Activated naive CD4-positive, alpha-beta T cell treated with anti-CD3 and anti-CD28 coated beads, Interleukin-2, amount 50 U/mL, for 16 hours (primary cell): ENCODE measurements around the gene KIRREL3.

Experiments
- DNase-seq: peaks from one replicate; pipeline ENCODE4 v3.0.0-alpha.2; 2020

KIRREL3 gene

DNA sequence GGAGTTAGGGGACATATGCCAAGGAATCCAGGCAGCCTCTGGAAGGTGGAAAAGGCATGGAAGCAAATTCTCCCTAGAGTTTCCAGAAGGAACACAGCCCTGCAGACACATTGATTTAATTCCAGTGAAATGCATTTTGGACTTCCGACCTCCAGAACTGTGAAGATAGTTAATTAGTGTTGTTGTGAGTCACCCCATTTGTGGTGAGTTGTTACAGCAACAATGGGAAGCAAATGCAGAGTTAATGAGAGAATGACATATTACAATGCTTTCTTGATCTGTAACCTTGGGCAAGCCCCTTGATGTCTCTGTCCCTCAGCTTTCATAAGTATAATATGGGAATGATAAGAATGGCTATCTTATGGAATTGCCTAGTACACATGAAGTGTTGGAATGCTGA lies 178.7 kb downstream of the KIRREL3 start:
- no peak for DNase-seq

DNA sequence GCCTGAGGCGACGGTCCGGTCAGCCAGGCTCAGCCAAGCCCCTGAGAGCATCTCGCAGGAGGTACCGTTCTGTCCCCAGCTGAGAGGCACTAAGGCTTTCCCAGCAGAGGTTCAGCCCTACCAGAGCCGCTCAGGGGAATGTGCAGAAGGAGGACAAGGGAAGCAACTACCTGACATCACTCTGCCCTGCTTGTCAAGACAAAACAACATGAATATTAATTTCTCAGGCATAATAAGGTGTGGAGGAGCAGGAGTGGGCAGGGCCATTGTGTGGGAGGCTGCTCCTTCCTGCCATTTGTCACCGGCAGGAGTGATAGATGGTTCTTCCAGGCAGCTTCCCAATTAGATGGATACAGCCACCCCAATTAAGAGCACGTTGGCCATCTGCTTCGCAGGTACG lies 181.4 kb downstream of the KIRREL3 start:
- no peak for DNase-seq

GRCh38 chr11:126817523-126818450 lies 182.8 kb downstream of the KIRREL3 start:
- no peak for DNase-seq

- DNase-seq: no peak
Observed at GRCh38 chr11:126817096-126817495, 183.5 kb downstream of the KIRREL3 start.

- DNase-seq: no peak
Observed at GRCh38 chr11:126816645-126817044, 183.9 kb downstream of the KIRREL3 start.

GRCh38 chr11:126815111-126815510 lies 185.5 kb downstream of the KIRREL3 start:
- DNase-seq: no peak

GRCh38 chr11:126810776-126811175 lies 189.8 kb downstream of the KIRREL3 start:
- DNase-seq: no peak

DNA sequence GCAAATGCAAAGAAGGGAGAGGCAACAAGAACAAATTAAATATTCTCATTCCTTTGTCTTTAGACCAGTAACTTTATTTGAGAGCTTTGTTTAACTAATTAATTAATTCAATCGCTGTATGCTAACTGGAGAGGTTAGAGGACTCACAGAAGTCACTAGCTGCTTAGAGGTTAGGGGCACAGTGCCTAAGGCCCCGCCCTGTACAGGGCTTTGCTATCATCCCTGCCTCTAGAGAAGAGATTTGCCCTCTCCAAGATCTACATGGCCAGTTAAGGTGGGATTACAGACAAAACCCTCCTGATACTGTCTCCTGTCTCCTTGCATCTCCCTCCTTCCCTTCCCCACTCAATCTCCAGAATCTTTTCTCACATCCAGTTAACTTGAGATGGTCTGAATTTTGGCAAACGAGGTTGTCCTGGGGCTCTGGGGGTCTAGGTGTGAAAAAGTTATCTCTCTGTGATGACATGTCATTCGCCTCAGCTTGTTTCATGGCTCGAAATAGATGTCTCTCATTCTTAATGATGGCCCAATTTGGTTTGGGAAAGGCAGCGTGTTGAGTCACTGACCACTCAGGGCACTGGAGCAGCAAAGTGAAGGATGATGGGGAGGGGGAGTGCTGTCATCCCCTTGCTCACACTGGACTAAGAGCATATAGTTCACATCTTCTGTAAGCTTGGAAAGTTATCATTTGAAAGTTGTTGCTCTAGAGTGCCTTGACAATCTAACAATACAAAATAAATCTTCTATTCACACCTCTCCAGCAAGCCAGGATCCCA lies 190.9 kb downstream of the KIRREL3 start:
- DNase-seq: no peak

DNA sequence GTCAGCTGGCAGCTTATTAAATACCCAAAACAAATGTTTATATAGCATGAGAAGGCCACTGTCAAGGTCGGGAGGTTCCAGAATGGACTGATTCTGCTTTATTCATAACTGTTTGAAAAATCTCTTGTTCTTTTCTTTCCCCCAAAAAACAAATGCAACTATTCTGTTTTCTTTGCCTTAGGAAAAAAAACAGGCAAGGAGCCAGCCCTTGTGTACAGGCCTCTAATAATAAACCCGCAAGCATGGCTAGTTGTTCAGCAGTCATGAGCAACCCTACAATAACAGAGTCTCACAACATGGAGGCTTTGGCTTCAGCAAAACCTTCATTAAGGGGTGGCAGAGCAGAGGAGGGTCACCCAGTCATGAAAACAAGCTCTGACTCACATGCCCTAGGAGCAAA lies 191.7 kb downstream of the KIRREL3 start:
- no peak for DNase-seq

DNA sequence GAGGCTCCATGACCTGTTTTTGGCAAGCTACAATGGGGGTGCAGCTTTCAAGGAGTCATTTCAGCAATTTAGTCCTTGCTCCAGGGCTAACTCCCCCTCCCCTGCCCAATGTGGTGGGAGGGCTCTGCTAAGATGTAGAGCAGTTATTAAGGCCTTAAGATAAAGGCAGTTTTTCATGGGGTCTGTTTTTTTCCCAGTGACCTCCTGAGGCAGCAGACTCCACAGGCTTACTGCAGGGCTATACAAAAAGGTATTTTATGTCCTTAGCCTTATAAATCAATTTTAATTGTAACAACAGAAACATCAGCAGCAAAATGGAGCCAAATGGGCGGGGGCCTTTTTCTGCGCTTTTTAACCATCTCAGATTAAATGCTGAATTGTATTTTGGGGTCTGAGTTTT lies 192.3 kb downstream of the KIRREL3 start:
- DNase-seq: no peak

GRCh38 chr11:126805870-126806269 lies 194.7 kb downstream of the KIRREL3 start:
- no peak for DNase-seq

- DNase-seq: no peak
Observed at GRCh38 chr11:126804363-126804762, 196.2 kb downstream of the KIRREL3 start.

- no peak for DNase-seq
Observed at GRCh38 chr11:126800009-126800408, 200.6 kb downstream of the KIRREL3 start.

DNA sequence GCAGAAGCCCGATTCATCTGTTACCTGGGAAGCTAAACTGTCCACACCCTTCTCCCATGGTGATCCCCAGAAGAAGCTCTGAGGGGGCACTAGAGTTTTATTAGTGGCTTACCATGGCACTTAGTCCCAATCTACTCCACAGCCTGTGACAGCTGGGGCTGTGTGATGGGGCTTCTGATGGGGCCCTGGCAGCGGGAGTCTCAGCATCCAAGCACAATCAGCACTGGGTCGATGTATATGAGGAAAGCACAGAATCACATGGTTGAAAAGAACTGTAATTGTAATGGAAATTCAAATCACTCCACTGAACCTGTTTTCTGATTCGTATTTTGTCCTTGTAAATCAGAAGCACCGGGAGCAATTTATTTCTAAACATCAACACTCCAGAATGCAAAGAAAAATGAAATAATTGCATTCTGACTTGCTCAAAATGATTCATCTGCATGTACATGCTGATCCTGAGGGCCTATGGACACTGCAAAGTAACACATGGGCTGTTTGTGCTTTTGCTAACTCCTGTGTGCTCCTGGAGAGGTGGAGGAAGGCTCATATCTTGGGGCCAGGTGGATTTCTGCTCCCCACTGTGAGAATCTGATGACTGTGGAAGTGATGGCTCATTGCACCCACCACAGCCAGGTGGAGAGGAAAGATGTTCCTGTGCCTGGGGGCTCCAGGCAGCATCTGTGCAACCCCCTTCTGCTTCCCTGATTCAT lies 203.0 kb downstream of the KIRREL3 start:
- DNase-seq: no peak

DNA sequence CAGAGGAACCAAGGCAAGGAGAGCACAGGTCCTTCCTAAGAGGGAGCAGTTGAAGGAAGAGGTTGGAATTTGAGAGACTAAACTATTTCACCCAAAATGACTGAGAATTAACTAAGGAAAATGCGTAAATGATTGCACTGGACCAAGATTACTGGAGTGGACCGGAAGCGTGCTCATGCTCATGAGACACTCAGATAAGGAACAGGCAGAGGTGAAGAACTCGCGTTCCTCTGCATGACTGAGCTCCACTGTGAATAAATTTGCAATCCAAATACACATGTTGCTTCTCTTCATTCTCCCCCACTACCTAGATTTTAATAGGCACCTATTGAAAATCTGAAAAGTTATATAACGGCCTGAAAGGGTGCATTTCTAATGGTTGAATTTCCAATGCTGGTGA lies 207.0 kb downstream of the KIRREL3 start:
- no peak for DNase-seq

- no peak for DNase-seq
Observed at GRCh38 chr11:126791991-126792390, 208.6 kb downstream of the KIRREL3 start.

DNA sequence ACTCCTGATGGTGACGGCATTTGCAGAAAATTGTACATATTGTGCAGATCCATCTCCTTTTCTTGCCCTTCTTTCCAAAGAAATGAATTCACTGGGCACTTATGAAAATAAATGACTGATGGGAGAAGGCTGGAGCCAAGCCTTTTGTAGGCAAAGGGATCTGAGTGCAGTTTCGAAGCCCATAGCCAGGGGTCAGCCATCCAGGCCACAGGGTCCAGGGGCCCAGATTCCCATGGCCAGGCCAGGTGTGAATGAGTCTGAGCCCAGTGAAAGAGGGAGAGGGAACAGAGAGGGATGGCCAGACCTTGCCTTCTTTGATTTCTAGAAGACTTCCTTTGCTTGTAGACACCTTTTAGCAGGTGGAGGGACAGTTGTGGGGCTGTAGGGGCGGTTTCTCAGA lies 209.1 kb downstream of the KIRREL3 start:
- DNase-seq: no peak

GRCh38 chr11:126790550-126791081 lies 210.0 kb downstream of the KIRREL3 start:
- no peak for DNase-seq

DNA sequence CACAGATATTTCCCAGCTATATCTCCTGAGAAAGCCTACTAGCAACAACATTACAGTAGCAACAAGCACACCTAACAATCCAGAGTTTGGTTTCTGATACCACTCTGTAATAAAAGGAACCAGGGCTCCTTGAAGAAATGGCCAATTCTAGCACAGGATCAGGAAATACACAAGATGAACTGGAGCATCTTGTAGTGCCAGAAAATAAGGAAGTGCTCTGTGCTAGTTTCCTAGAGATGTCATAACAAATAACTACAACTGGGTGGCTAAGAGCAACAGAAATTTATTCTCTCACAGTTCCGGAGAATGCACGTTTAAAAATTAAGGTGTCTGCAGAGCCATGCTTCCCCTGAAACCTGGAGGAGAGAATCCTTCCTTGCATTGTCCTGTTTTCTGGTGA lies 217.8 kb downstream of the KIRREL3 start:
- no peak for DNase-seq

DNA sequence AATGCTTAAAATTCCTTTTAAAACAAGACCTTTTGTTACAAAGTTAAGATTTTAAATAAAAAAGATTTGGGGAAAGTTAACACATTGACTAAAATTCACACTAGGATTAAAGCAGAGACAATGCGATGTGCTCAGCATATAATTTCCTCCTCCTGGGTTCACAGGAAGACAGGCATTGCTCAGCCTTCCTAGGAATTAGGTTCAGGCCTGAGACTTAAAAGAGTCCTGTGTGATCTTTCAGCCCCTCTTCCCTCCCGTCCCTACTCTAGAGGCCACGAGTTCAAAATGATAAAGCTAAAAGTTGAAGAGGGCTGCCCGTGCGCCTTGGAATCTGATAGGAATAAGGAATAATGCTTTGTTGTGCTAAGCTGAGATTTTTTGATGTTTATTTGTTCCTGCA lies 218.6 kb downstream of the KIRREL3 start:
- DNase-seq: no peak

DNA sequence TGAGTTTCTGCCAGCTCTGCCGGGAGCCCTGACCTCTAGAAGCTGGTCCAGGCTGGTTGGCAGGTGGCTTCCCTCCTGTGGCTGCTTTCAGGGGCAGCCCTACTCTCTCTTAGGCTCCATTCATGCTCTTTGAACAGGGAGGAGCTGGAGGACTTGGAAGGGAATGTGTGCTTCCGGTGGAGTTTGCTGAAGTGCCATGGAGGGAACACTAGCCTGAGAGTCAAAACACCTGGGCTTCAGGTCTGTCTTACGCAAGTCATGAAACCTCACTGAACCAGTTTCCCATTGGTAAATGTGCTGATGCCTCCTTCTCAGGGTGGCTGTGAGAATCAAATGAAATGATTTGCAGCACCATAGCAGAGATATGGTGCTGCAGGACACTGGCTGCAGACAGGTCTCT lies 224.5 kb downstream of the KIRREL3 start:
- DNase-seq: no peak

- DNase-seq: no peak
Observed at GRCh38 chr11:126772267-126772666, 228.3 kb downstream of the KIRREL3 start.

DNA sequence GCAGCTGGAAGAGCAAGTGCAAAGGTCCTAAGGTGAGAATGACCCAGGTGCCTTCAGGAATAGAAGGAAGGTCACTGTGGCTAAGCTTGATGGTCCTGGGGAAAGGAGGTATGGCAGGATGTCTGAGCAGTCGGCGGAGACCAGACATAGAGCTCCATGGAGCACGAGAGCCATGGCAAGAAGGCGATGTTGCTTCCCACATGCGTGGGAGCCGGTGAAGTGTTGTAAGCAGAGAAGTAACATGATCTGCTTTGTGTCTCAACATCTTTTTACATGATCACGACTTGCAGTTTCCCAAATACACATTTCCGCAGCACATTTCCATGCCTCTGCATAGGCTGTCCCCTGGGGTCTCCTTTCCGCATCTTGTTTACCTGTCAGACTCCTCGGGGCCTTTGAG lies 231.9 kb downstream of the KIRREL3 start:
- DNase-seq: no peak
